GM18519 (cell line): Measurements from ENCODE around the gene AUP1.

Experiments
- ATAC-seq: cut with Tn5 transposase; IDR thresholded peaks from one replicate; pipeline ENCODE4 v1.9.1; 2021; ENCODE audit warnings: mild to moderate bottlenecking, moderate library complexity; ENCODE audit not compliant: unreplicated experiment, low FRiP score

AUP1 gene

GRCh38 chr2:74558284-74559230 is 29.1 kb upstream of the AUP1 start:
- no peak for ATAC-seq

GRCh38 chr2:74556831-74557370 is 27.4 kb upstream of the AUP1 start:
- no peak for ATAC-seq

GRCh38 chr2:74556159-74556558 is 26.7 kb upstream of the AUP1 start:
- ATAC-seq = no peak

- ATAC-seq = no peak
These were observed 26.2 kb upstream of the AUP1 start for GRCh38 chr2:74555610-74556103.

GRCh38 chr2:74554820-74555531 is 25.5 kb upstream of the AUP1 start:
- ATAC-seq = no peak

GRCh38 chr2:74553892-74554819 is 24.6 kb upstream of the AUP1 start, which contains the start of the genes DOK1 and LOXL3:
TSS of gene DOK1 (plus strand) at chr2:74554720. CDS start at chr2:74554755, 35 bp downstream.
TSS of gene LOXL3 (minus strand) at chr2:74553942. CDS start at chr2:74552634, 1,308 bp downstream.
- no peak for ATAC-seq

- no peak for ATAC-seq
These were observed 23.7 kb upstream of the AUP1 start for GRCh38 chr2:74552914-74553811.

GRCh38 chr2:74551942-74552913 is 22.7 kb upstream of the AUP1 start:
- ATAC-seq = no peak

- no peak for ATAC-seq
These were observed 22.0 kb upstream of the AUP1 start for GRCh38 chr2:74551530-74551929.

- no peak for ATAC-seq
These were observed 20.7 kb upstream of the AUP1 start for GRCh38 chr2:74550231-74550630.

GRCh38 chr2:74548900-74549826 is 19.7 kb upstream of the AUP1 start:
- ATAC-seq = no peak

- no peak for ATAC-seq
These were observed 18.9 kb upstream of the AUP1 start for GRCh38 chr2:74548285-74548899.

GRCh38 chr2:74546004-74546403 is 16.5 kb upstream of the AUP1 start:
- no peak for ATAC-seq

- no peak for ATAC-seq
These were observed 15.1 kb upstream of the AUP1 start for GRCh38 chr2:74544634-74545033.

GRCh38 chr2:74542978-74543377 is 13.5 kb upstream of the AUP1 start:
- ATAC-seq = no peak

GRCh38 chr2:74540291-74540690 is 10.8 kb upstream of the AUP1 start:
- ATAC-seq = no peak
